HepG2 (cell line): ENCODE results near the gene TOB1. TPM values are rescaled to one million over a fixed set of nuclear protein-coding genes. Genes with fewer than 3 reads are reported as not detected.

ENCODE experiments used
- ESRRA ChIP-seq: sonication (generic); formaldehyde crosslinking; IDR thresholded peaks from 2 replicates; pipeline ENCODE4 v1.5.1; 2020; ENCODE audit warnings: mild to moderate bottlenecking, low read depth, missing genetic modification reagents
- FOXK1 ChIP-seq: sonication (generic); formaldehyde crosslinking; IDR thresholded peaks from 2 replicates; pipeline ENCODE4 v1.4.0; 2020; ENCODE audit warnings: low read depth, missing genetic modification reagents, borderline replicate concordance
- GZF1 ChIP-seq: sonication (generic); formaldehyde crosslinking; IDR thresholded peaks from 2 replicates; pipeline ENCODE4 v1.5.1; 2020; ENCODE audit warnings: mild to moderate bottlenecking, missing genetic modification reagents
- HOXA5 ChIP-seq: sonication (generic); formaldehyde crosslinking; IDR thresholded peaks from 2 replicates; pipeline ENCODE4 v1.4.0; 2020; ENCODE audit warnings: missing genetic modification reagents
- JUND ChIP-seq: sonication (generic); formaldehyde crosslinking; IDR thresholded peaks from 2 replicates; pipeline ENCODE4 v1.8.0; 2022; ENCODE audit warnings: mild to moderate bottlenecking, missing genetic modification reagents
- KLF15 ChIP-seq: sonication (generic); formaldehyde crosslinking; IDR thresholded peaks from 2 replicates; pipeline ENCODE4 v1.8.1; 2023; ENCODE audit warnings: borderline replicate concordance, mild to moderate bottlenecking, inconsistent platforms, missing genetic modification reagents, mixed read lengths
- MTA1 ChIP-seq: sonication (generic); formaldehyde crosslinking; IDR thresholded peaks from 2 replicates; pipeline ENCODE4 v1.4.0; 2020; ENCODE audit warnings: missing genetic modification reagents, mild to moderate bottlenecking, borderline replicate concordance
- NFYC ChIP-seq: IDR thresholded peaks from 2 replicates; pipeline ENCODE4 v1.6.1; 2016; ENCODE audit warnings: missing genetic modification reagents, missing compliant biosample characterization
- PAF1 ChIP-seq: IDR thresholded peaks from 2 replicates; pipeline ENCODE4 v1.6.1; 2016; ENCODE audit warnings: missing genetic modification reagents, missing compliant biosample characterization
- SMYD3 ChIP-seq: sonication (generic); formaldehyde crosslinking; IDR thresholded peaks from 2 replicates; pipeline ENCODE4 v1.8.1; 2023; ENCODE audit warnings: mild to moderate bottlenecking, missing genetic modification reagents
- SP4 ChIP-seq: sonication (generic); formaldehyde crosslinking; IDR thresholded peaks from 2 replicates; pipeline ENCODE4 v1.8.1; 2023; ENCODE audit warnings: mild to moderate bottlenecking, missing genetic modification reagents
- ZNF180 ChIP-seq: sonication (generic); formaldehyde crosslinking; IDR thresholded peaks from 2 replicates; pipeline ENCODE4 v1.4.0; 2020; ENCODE audit warnings: low read depth, missing genetic modification reagents, borderline replicate concordance
- ZNF225 ChIP-seq: sonication (generic); formaldehyde crosslinking; IDR thresholded peaks from 2 replicates; pipeline ENCODE4 v1.4.0; 2020; ENCODE audit warnings: mild to moderate bottlenecking, missing genetic modification reagents
- ZNF292 ChIP-seq: sonication (generic); formaldehyde crosslinking; IDR thresholded peaks from 2 replicates; pipeline ENCODE4 v1.8.1; 2022; ENCODE audit warnings: mild to moderate bottlenecking, low read depth, missing genetic modification reagents, borderline replicate concordance
- ZNF510 ChIP-seq: sonication (generic); formaldehyde crosslinking; IDR thresholded peaks from 2 replicates; pipeline ENCODE4 v1.4.0; 2020; ENCODE audit warnings: low read depth, mild to moderate bottlenecking, missing genetic modification reagents
- ZNF563 ChIP-seq: sonication (generic); formaldehyde crosslinking; IDR thresholded peaks from 2 replicates; pipeline ENCODE4 v1.8.0; 2022; ENCODE audit warnings: mild to moderate bottlenecking, moderate library complexity, missing genetic modification reagents
- ZNF747 ChIP-seq: sonication (generic); formaldehyde crosslinking; IDR thresholded peaks from 2 replicates; pipeline ENCODE4 v1.8.1; 2023; ENCODE audit warnings: missing genetic modification reagents, mild to moderate bottlenecking, borderline replicate concordance
- ZNF773 ChIP-seq: sonication (generic); formaldehyde crosslinking; IDR thresholded peaks from 2 replicates; pipeline ENCODE4 v1.4.0; 2020; ENCODE audit warnings: missing genetic modification reagents, borderline replicate concordance
- ZNF891 ChIP-seq: sonication (generic); formaldehyde crosslinking; IDR thresholded peaks from 2 replicates; pipeline ENCODE4 v1.5.0; 2020; ENCODE audit warnings: mild to moderate bottlenecking, missing genetic modification reagents
- polyA plus RNA-seq, 8 experiments: library from polyadenylated mRNA; depleted of rRNA in 3 of 8; stranded (reverse) in 7 of 8; unstranded in 1 of 8; fragments of >200 nt; fragmentation: Illumina TruSeq in 4 of 8; extraction: Trizol in 4 of 8; gene quantifications; 2 replicates each; pipeline versions ENCODE4 v1.2.1 to v1.2.3, GENCODE V29; 2011 to 2016; ENCODE audit warnings: low read depth in 4 of 8, missing spikeins in 1 of 8, mixed read lengths in 1 of 8; ENCODE audit not compliant: insufficient read depth in 1 of 8
- total RNA-seq, 5 experiments: library from RNA; depleted of rRNA; stranded (reverse); fragments of >200 nt; fragmentation: Illumina TruSeq; extraction: Trizol; gene quantifications; 2 replicates each; pipeline ENCODE4 v1.2.3, GENCODE V29; 2016; ENCODE audit warnings: low read depth in 1 of 5
- TF ChIP-seq, protein P1 (sequence below): sonication (generic); formaldehyde crosslinking; IDR thresholded peaks from 2 replicates; pipeline ENCODE4 v1.8.0; 2022; ENCODE audit warnings: missing genetic modification reagents, mild to moderate bottlenecking, moderate library complexity, borderline replicate concordance
- TF ChIP-seq, protein P2 (sequence below): sonication (generic); formaldehyde crosslinking; IDR thresholded peaks from 2 replicates; pipeline ENCODE4 v1.5.0; 2020; ENCODE audit warnings: missing genetic modification reagents, mild to moderate bottlenecking, borderline replicate concordance
- TF ChIP-seq, protein P3 (sequence below): sonication (generic); formaldehyde crosslinking; IDR thresholded peaks from 2 replicates; pipeline ENCODE4 v1.8.1; 2023; ENCODE audit warnings: mild to moderate bottlenecking, missing genetic modification reagents
- TF ChIP-seq, protein P4 (sequence below): sonication (generic); formaldehyde crosslinking; IDR thresholded peaks from 2 replicates; pipeline ENCODE4 v1.4.0; 2020; ENCODE audit warnings: mild to moderate bottlenecking, missing genetic modification reagents

The TOB1 gene
- total and polyA plus RNA-seq, 2 of the 13 experiments (the other 11 are each of a cell fraction or from before 2014, with no cell fraction given), result 21.9 to 57.7 TPM

- TF ChIP-seq, protein P1, sequence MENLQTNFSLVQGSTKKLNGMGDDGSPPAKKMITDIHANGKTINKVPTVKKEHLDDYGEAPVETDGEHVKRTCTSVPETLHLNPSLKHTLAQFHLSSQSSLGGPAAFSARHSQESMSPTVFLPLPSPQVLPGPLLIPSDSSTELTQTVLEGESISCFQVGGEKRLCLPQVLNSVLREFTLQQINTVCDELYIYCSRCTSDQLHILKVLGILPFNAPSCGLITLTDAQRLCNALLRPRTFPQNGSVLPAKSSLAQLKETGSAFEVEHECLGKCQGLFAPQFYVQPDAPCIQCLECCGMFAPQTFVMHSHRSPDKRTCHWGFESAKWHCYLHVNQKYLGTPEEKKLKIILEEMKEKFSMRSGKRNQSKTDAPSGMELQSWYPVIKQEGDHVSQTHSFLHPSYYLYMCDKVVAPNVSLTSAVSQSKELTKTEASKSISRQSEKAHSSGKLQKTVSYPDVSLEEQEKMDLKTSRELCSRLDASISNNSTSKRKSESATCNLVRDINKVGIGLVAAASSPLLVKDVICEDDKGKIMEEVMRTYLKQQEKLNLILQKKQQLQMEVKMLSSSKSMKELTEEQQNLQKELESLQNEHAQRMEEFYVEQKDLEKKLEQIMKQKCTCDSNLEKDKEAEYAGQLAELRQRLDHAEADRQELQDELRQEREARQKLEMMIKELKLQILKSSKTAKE (CRISPR knock-in tag), result no peak; the same call in 1 of the 2 replicates
- TF ChIP-seq JUND (CRISPR knock-in tag) (no peak), MTA1 (CRISPR knock-in tag) (peak; percentile 82; the same call in 1 of the 2 replicates), ZNF510 (no peak; the same call in 1 of the 2 replicates), ZNF180 (CRISPR knock-in tag) (peak; percentile 77; the same call in 1 of the 2 replicates), SMYD3 (CRISPR knock-in tag) (no peak; the same call in 1 of the 2 replicates), ZNF563 (CRISPR knock-in tag) (peak; percentile 57; the same call in 1 of the 2 replicates), PAF1 (CRISPR knock-in tag) (no peak), ZNF747 (0 out of 2 replicates have a peak, but pooled peaks have one; percentile 39), ZNF891 (no peak), GZF1 (CRISPR knock-in tag) (no peak), ZNF292 (CRISPR knock-in tag) (peak; percentile 66), ESRRA (CRISPR knock-in tag) (peak; percentile 56), NFYC (CRISPR knock-in tag) (no peak), ZNF225 (CRISPR knock-in tag) (peak; percentile 92), HOXA5 (CRISPR knock-in tag) (no peak; the same call in 1 of the 2 replicates), SP4 (CRISPR knock-in tag) (peak; percentile 11; the same call in 1 of the 2 replicates), KLF15 (CRISPR knock-in tag) (peak; percentile 39; the same call in 1 of the 2 replicates), FOXK1 (CRISPR knock-in tag) (0 out of 2 replicates have a peak, but pooled peaks have one; percentile 16), ZNF773 (CRISPR knock-in tag) (0 out of 2 replicates have a peak, but pooled peaks have one; percentile 44)
- TF ChIP-seq, protein P2, sequence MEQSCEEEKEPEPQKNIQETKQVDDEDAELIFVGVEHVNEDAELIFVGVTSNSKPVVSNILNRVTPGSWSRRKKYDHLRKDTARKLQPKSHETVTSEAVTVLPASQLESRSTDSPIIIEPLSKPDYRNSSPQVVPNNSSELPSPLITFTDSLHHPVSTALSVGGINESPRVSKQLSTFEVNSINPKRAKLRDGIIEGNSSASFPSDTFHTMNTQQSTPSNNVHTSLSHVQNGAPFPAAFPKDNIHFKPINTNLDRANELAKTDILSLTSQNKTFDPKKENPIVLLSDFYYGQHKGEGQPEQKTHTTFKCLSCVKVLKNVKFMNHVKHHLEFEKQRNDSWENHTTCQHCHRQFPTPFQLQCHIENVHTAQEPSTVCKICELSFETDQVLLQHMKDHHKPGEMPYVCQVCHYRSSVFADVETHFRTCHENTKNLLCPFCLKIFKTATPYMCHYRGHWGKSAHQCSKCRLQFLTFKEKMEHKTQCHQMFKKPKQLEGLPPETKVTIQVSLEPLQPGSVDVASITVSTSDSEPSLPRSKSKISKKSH (CRISPR knock-in tag), result no peak
- TF ChIP-seq, protein P3, sequence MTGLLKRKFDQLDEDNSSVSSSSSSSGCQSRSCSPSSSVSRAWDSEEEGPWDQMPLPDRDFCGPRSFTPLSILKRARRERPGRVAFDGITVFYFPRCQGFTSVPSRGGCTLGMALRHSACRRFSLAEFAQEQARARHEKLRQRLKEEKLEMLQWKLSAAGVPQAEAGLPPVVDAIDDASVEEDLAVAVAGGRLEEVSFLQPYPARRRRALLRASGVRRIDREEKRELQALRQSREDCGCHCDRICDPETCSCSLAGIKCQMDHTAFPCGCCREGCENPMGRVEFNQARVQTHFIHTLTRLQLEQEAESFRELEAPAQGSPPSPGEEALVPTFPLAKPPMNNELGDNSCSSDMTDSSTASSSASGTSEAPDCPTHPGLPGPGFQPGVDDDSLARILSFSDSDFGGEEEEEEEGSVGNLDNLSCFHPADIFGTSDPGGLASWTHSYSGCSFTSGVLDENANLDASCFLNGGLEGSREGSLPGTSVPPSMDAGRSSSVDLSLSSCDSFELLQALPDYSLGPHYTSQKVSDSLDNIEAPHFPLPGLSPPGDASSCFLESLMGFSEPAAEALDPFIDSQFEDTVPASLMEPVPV (CRISPR knock-in tag), result peak; percentile 33
- TF ChIP-seq, protein P4, sequence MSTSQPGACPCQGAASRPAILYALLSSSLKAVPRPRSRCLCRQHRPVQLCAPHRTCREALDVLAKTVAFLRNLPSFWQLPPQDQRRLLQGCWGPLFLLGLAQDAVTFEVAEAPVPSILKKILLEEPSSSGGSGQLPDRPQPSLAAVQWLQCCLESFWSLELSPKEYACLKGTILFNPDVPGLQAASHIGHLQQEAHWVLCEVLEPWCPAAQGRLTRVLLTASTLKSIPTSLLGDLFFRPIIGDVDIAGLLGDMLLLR (CRISPR knock-in tag), result no peak
Measured at GRCh38 chr17:50904518-50905459, 38.6 kb upstream of the TOB1 start (continued).
